HepG2 (cell line): Measurements from ENCODE around the gene HCK. TPM values are rescaled to one million over a fixed set of nuclear protein-coding genes. Genes with fewer than 3 reads are reported as not detected.

Source experiments
- ATAC-seq: fragments of 200-7000 bp; cut with Tn5 transposase; 3 replicates; pipeline ENCODE4 v1.9.1; 2020; ENCODE audit warnings: mild to moderate bottlenecking, moderate library complexity
- BruUV-seq: library from RNA; stranded (reverse); fragments of 400-500 nt; replicated peaks from 2 replicates; lab custom pipeline; 2021; lab: Mats Ljungman, UMichigan
- CTCF ChIA-PET: fragments of 300-600 bp; formaldehyde crosslinking; extraction: SDS; loops from one replicate; lab custom pipeline; 2021; ENCODE audit warnings: low total read pairs, inconsistent platforms, low intra/inter-chr PET ratio; lab: Yijun Ruan, JAX
- POLR2A ChIA-PET: fragments of 350-600 bp; sonication (Branson Sonifier 250); formaldehyde crosslinking; loops from one replicate; lab custom pipeline; 2020; ENCODE audit warnings: antibody characterized with exemption, inconsistent platforms; lab: Yijun Ruan, JAX
- DNase-seq: peaks from one replicate; pipeline ENCODE4 v3.0.0-alpha.2; 2015; ENCODE audit warnings: low spot score
- FAIRE-seq: peaks from 3 replicates; lab custom pipeline; 2011; peaks lifted over from hg19 to GRCh38; lab: Jason Lieb, UNC
- H2AFZ ChIP-seq: one replicate; pipeline ENCODE4 v1.6.1; 2011; ENCODE audit warnings: low read length, inconsistent platforms
- H3K27ac ChIP-seq: fragments of 300-600 bp; 3 replicates; pipeline ENCODE4 v1.8.0; 2011; ENCODE audit warnings: mixed run types, mild to moderate bottlenecking, mixed read lengths, low read length, inconsistent platforms; ENCODE audit not compliant: insufficient read depth; ENCODE audit errors: extremely low read length
- H3K27me3 ChIP-seq, 2 experiments: fragments of 200-600 bp in 1 of 2; 2 replicates in 1 of 2; 3 replicates in 1 of 2; pipeline versions ENCODE4 v1.6.0 to v1.8.0; 2011; ENCODE audit warnings: low read length in 2 of 2, mild to moderate bottlenecking in 2 of 2, moderate library complexity in 2 of 2, inconsistent platforms in 1 of 2; ENCODE audit not compliant: insufficient read depth in 2 of 2, control insufficient read depth in 1 of 2
- H3K36me3 ChIP-seq, 2 experiments: fragments of 200-600 bp in 1 of 2; replicated peaks in 1 of 2; 2 replicates in 1 of 2; 3 replicates in 1 of 2; pipeline versions ENCODE4 v1.5.1 to v1.8.0; 2011; ENCODE audit warnings: low read length in 2 of 2, inconsistent platforms in 1 of 2; ENCODE audit not compliant: insufficient read depth in 2 of 2, control insufficient read depth in 1 of 2
- H3K4me1 ChIP-seq: 2 replicates; pipeline ENCODE4 v1.5.1; 2012; ENCODE audit warnings: low read length, inconsistent platforms; ENCODE audit not compliant: insufficient read depth
- H3K4me2 ChIP-seq: 2 replicates; pipeline ENCODE4 v1.6.0; 2011; ENCODE audit warnings: low read depth, low read length, inconsistent platforms
- H3K4me3 ChIP-seq, 3 experiments: fragments of 200-600 bp in 1 of 3; sonication (generic), shearing (Covaris generic) in 1 of 3; replicated peaks in 1 of 3; 2 replicates each; pipeline ENCODE4 v1.5.1; 2011 to 2016; ENCODE audit warnings: low read length in 3 of 3, inconsistent platforms in 2 of 3, low read depth in 2 of 3, mild to moderate bottlenecking in 2 of 3, control low read depth in 1 of 3, mixed read lengths in 1 of 3; ENCODE audit not compliant: insufficient read depth in 1 of 3
- H3K79me2 ChIP-seq: one replicate; pipeline ENCODE4 v1.6.1; 2011; ENCODE audit warnings: low read length, inconsistent platforms; ENCODE audit not compliant: insufficient read depth
- H3K9ac ChIP-seq: 2 replicates; pipeline ENCODE4 v1.6.0; 2011; ENCODE audit warnings: mild to moderate bottlenecking, low read depth, low read length, inconsistent platforms; ENCODE audit not compliant: insufficient read depth
- H3K9me3 ChIP-seq: 2 replicates; pipeline ENCODE4 v1.5.1; 2012; ENCODE audit warnings: mild to moderate bottlenecking, low read length
- H4K20me1 ChIP-seq: 2 replicates; pipeline ENCODE4 v1.6.0; 2011; ENCODE audit warnings: inconsistent platforms, mild to moderate bottlenecking, low read length, moderate library complexity; ENCODE audit not compliant: insufficient read depth
- MTF1 ChIP-seq: sonication (generic); formaldehyde crosslinking; IDR thresholded peaks from 2 replicates; pipeline ENCODE4 v1.5.0; 2020; ENCODE audit warnings: missing genetic modification reagents
- PRPF4 ChIP-seq: fragments of 200-400 bp; formaldehyde crosslinking; IDR thresholded peaks from 2 replicates; pipeline ENCODE4 v1.6.1; 2016; ENCODE audit warnings: low read length, low read depth; ENCODE audit not compliant: poor library complexity, severe bottlenecking
- SMARCC2 ChIP-seq: fragments of 450-650 bp; IDR thresholded peaks from 2 replicates; pipeline ENCODE4 v1.6.1; 2017; ENCODE audit warnings: antibody characterized with exemption, mild to moderate bottlenecking
- ZNF121 ChIP-seq: sonication (generic); formaldehyde crosslinking; IDR thresholded peaks from 2 replicates; pipeline ENCODE4 v1.5.0; 2020; ENCODE audit warnings: mild to moderate bottlenecking, missing genetic modification reagents
- WGBS: methylation state at CpG from one replicate; pipeline ENCODE4 v1.1.6; 2017; ENCODE audit warnings: low lambda C conversion rate; 5-methylcytosine and 5-hydroxymethylcytosine counted together
- in situ Hi-C: cut with HindIII; loops from 2 replicates; pipeline ENCODE4 v1.10.0; 2017; ENCODE audit warnings: low pct_unique_long_range_greater_than_20kb; ENCODE audit not compliant: extremely low pct_ligation_motif_present
- intact Hi-C: fragments of 100-400 bp; cut with micrococcal nuclease; formaldehyde crosslinking; loops from one replicate; pipeline ENCODE4 v1.10.0; 2022; ENCODE audit not compliant: unreplicated experiment
- polyA plus RNA-seq, 8 experiments: library from polyadenylated mRNA; depleted of rRNA in 3 of 8; stranded (reverse) in 7 of 8; unstranded in 1 of 8; fragments of >200 nt; fragmentation: Illumina TruSeq in 4 of 8; extraction: Trizol in 4 of 8; gene quantifications; 2 replicates each; pipeline versions ENCODE4 v1.2.1 to v1.2.3, GENCODE V29; 2011 to 2016; ENCODE audit warnings: low read depth in 4 of 8, missing spikeins in 1 of 8, mixed read lengths in 1 of 8; ENCODE audit not compliant: insufficient read depth in 1 of 8
- total RNA-seq, 5 experiments: library from RNA; depleted of rRNA; stranded (reverse); fragments of >200 nt; fragmentation: Illumina TruSeq; extraction: Trizol; gene quantifications; 2 replicates each; pipeline ENCODE4 v1.2.3, GENCODE V29; 2016; ENCODE audit warnings: low read depth in 1 of 5
- TF ChIP-seq, protein P1 (sequence below): sonication (generic); formaldehyde crosslinking; IDR thresholded peaks from 2 replicates; pipeline ENCODE4 v1.5.0; 2020; ENCODE audit warnings: mild to moderate bottlenecking, missing genetic modification reagents, borderline replicate concordance
- TF ChIP-seq, protein P2 (sequence below): sonication (generic); formaldehyde crosslinking; IDR thresholded peaks from 2 replicates; pipeline ENCODE4 v1.8.1; 2022; ENCODE audit warnings: mild to moderate bottlenecking, missing genetic modification reagents

Gene HCK
- total and polyA plus RNA-seq, 2 of the 13 experiments (the other 11 are each of a cell fraction or from before 2014, with no cell fraction given), result 0.04 TPM; not detected in 1

DNA sequence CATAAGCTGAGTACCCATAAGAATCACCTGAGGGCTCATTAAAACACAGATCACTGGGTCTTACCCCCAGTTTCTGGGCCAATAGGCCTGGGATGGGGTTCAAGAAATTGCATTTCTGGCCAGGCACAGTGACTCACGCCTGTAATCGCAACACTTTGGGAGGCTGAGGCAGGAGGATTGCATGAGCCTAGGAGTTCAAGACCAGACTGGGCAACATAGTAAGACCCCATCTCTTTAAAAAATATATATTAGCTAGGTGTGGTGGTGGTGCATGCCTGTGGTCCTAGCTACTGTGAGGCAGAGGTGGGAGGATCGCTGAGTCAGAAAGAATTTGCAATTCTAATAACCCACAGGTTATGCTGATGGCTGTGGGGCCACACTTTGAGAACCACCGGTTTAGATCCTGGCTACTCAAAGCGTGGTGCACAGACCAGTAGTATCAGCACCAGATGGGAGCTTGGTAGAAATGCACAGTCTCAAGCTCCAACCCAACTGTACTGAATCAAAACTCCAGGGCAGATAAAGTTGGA, 39.8 kb upstream of the HCK start:
- no peak for DNase-seq
- FAIRE-seq, result no peak
- WGBS, result 26% methylated on average over 5 of the region's 5 CpGs
- no peak for ATAC-seq
- H3K9ac ChIP-seq, result no peak overlapping the region
- H3K4me3 ChIP-seq, result no peak overlapping the region
- H3K27me3 ChIP-seq, result peaks cover 4 to 66% of the 10 kb centered on the region in 2 experiments
- CTCF ChIA-PET, result no interaction called here
- no peak overlapping the region for H2AFZ ChIP-seq
- H3K9me3 ChIP-seq, result no peaks in the 10 kb centered on the region
- no peaks in the 10 kb centered on the region for H3K79me2 ChIP-seq
- no peaks in the 10 kb centered on the region for H3K36me3 ChIP-seq
- H3K4me1 ChIP-seq, result 0 out of 2 replicates have a peak, but pooled peaks cover 5% of the 10 kb centered on the region
- no peak overlapping the region for H3K27ac ChIP-seq
- TF ChIP-seq ZNF121 (CRISPR knock-in tag) (peak; percentile 68), MTF1 (CRISPR knock-in tag) (no peak), PRPF4 (no peak), SMARCC2 (no peak)
- TF ChIP-seq, protein P1, sequence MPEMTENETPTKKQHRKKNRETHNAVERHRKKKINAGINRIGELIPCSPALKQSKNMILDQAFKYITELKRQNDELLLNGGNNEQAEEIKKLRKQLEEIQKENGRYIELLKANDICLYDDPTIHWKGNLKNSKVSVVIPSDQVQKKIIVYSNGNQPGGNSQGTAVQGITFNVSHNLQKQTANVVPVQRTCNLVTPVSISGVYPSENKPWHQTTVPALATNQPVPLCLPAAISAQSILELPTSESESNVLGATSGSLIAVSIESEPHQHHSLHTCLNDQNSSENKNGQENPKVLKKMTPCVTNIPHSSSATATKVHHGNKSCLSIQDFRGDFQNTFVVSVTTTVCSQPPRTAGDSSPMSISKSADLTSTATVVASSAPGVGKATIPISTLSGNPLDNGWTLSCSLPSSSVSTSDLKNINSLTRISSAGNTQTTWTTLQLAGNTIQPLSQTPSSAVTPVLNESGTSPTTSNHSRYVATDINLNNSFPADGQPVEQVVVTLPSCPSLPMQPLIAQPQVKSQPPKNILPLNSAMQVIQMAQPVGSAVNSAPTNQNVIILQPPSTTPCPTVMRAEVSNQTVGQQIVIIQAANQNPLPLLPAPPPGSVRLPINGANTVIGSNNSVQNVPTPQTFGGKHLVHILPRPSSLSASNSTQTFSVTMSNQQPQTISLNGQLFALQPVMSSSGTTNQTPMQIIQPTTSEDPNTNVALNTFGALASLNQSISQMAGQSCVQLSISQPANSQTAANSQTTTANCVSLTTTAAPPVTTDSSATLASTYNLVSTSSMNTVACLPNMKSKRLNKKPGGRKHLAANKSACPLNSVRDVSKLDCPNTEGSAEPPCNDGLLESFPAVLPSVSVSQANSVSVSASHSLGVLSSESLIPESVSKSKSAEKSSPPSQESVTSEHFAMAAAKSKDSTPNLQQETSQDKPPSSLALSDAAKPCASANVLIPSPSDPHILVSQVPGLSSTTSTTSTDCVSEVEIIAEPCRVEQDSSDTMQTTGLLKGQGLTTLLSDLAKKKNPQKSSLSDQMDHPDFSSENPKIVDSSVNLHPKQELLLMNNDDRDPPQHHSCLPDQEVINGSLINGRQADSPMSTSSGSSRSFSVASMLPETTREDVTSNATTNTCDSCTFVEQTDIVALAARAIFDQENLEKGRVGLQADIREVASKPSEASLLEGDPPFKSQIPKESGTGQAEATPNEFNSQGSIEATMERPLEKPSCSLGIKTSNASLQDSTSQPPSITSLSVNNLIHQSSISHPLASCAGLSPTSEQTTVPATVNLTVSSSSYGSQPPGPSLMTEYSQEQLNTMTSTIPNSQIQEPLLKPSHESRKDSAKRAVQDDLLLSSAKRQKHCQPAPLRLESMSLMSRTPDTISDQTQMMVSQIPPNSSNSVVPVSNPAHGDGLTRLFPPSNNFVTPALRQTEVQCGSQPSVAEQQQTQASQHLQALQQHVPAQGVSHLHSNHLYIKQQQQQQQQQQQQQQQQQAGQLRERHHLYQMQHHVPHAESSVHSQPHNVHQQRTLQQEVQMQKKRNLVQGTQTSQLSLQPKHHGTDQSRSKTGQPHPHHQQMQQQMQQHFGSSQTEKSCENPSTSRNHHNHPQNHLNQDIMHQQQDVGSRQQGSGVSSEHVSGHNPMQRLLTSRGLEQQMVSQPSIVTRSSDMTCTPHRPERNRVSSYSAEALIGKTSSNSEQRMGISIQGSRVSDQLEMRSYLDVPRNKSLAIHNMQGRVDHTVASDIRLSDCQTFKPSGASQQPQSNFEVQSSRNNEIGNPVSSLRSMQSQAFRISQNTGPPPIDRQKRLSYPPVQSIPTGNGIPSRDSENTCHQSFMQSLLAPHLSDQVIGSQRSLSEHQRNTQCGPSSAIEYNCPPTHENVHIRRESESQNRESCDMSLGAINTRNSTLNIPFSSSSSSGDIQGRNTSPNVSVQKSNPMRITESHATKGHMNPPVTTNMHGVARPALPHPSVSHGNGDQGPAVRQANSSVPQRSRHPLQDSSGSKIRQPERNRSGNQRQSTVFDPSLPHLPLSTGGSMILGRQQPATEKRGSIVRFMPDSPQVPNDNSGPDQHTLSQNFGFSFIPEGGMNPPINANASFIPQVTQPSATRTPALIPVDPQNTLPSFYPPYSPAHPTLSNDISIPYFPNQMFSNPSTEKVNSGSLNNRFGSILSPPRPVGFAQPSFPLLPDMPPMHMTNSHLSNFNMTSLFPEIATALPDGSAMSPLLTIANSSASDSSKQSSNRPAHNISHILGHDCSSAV, result no peak
- TF ChIP-seq, protein P2, sequence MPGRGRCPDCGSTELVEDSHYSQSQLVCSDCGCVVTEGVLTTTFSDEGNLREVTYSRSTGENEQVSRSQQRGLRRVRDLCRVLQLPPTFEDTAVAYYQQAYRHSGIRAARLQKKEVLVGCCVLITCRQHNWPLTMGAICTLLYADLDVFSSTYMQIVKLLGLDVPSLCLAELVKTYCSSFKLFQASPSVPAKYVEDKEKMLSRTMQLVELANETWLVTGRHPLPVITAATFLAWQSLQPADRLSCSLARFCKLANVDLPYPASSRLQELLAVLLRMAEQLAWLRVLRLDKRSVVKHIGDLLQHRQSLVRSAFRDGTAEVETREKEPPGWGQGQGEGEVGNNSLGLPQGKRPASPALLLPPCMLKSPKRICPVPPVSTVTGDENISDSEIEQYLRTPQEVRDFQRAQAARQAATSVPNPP (CRISPR knock-in tag), result no peak
- TF ChIP-seq, all 625 proteins: peak for 1
- POLR2A ChIA-PET, result no interaction called here
- BruUV-seq, result no TSS peak
- intact Hi-C loops (no loop called here), in situ Hi-C loops (no loop called here)
- Histone ChIP-seq H4K20me1 (no peaks in the 10 kb centered on the region), H3K4me2 (no peak overlapping the region)
